GM21447 (cell line): ENCODE data around the gene TRDMT1.
A peak's percentile ranks its signal among the peaks of the same experiment; 100 is the strongest.

Experiments used
- ATAC-seq: cut with Tn5 transposase; IDR thresholded peaks from one replicate; pipeline ENCODE4 v1.9.1; 2021; ENCODE audit not compliant: unreplicated experiment

The TRDMT1 gene

GRCh38 chr10:17232276-17232960 is 30.9 kb upstream of the TRDMT1 start:
- no peak for ATAC-seq

GRCh38 chr10:17231788-17232187 is 30.3 kb upstream of the TRDMT1 start:
- ATAC-seq: no peak

GRCh38 chr10:17229967-17230682 is 28.7 kb upstream of the TRDMT1 start:
- peak; percentile 49 for ATAC-seq

GRCh38 chr10:17229717-17229966 is 28.2 kb upstream of the TRDMT1 start:
- ATAC-seq: no peak

GRCh38 chr10:17229016-17229716 is 27.7 kb upstream of the TRDMT1 start:
- ATAC-seq: peak; percentile 23

GRCh38 chr10:17228091-17229015 is 26.9 kb upstream of the TRDMT1 start, which contains the start of gene VIM:
Gene VIM (plus strand): TSS chr10:17228241. CDS start chr10:17229423, 1,182 bp downstream.
- peak; percentile 31 for ATAC-seq

GRCh38 chr10:17227367-17228090 is 26.1 kb upstream of the TRDMT1 start:
- ATAC-seq: peak; percentile 21

GRCh38 chr10:17226891-17227303 is 25.4 kb upstream of the TRDMT1 start:
- ATAC-seq: no peak

- ATAC-seq: no peak
Observed at GRCh38 chr10:17225808-17226207, 24.3 kb upstream of the TRDMT1 start.

- no peak for ATAC-seq
Observed at GRCh38 chr10:17222329-17222728, 20.9 kb upstream of the TRDMT1 start.

- no peak for ATAC-seq
Observed at GRCh38 chr10:17220652-17221100, 19.2 kb upstream of the TRDMT1 start.

GRCh38 chr10:17219024-17219423 is 17.6 kb upstream of the TRDMT1 start:
- no peak for ATAC-seq

GRCh38 chr10:17217631-17218232 is 16.3 kb upstream of the TRDMT1 start:
- no peak for ATAC-seq

- ATAC-seq: no peak
Observed at GRCh38 chr10:17216901-17217395, 15.5 kb upstream of the TRDMT1 start.

GRCh38 chr10:17216217-17216900 is 14.9 kb upstream of the TRDMT1 start:
- ATAC-seq: peak; percentile 100

- ATAC-seq: no peak
Observed at GRCh38 chr10:17215782-17216122, 14.3 kb upstream of the TRDMT1 start.

- ATAC-seq: no peak
Observed at GRCh38 chr10:17214971-17215781, 13.7 kb upstream of the TRDMT1 start.

GRCh38 chr10:17214526-17214925 is 13.1 kb upstream of the TRDMT1 start:
- no peak for ATAC-seq
